Measurements from ENCODE around the gene FBN1.

The FBN1 gene

GRCh38 chr15:48652510-48653076 lies 7.1 kb upstream of the FBN1 start:
- no peak for DNase-seq (ENCODE audit: low spot score)

GRCh38 chr15:48650931-48651330 lies 5.4 kb upstream of the FBN1 start:
- DNase-seq (ENCODE audit: low spot score) = no peak

GRCh38 chr15:48647962-48648361 lies 2.5 kb upstream of the FBN1 start:
- no peak for DNase-seq (ENCODE audit: low spot score)

- no peak for DNase-seq (ENCODE audit: low spot score)
Observed at GRCh38 chr15:48646331-48646730, 822 bp upstream of the FBN1 start.

- peak; percentile 82 for DNase-seq (ENCODE audit: low spot score)
Observed at GRCh38 chr15:48644827-48645557, 517 bp downstream of the FBN1 start.

GRCh38 chr15:48644467-48644826 lies 1.1 kb downstream of the FBN1 start:
- no peak for DNase-seq (ENCODE audit: low spot score)

- DNase-seq (ENCODE audit: low spot score) = no peak
Observed at GRCh38 chr15:48643776-48644466, 1.6 kb downstream of the FBN1 start.

GRCh38 chr15:48643206-48643605 lies 2.3 kb downstream of the FBN1 start:
- DNase-seq (ENCODE audit: low spot score) = no peak

- DNase-seq (ENCODE audit: low spot score) = no peak
Observed at GRCh38 chr15:48642795-48643194, 2.7 kb downstream of the FBN1 start.

- DNase-seq (ENCODE audit: low spot score) = peak; percentile 55
Observed at GRCh38 chr15:48641416-48641815, 4.1 kb downstream of the FBN1 start.

GRCh38 chr15:48638963-48639362 lies 6.5 kb downstream of the FBN1 start:
- DNase-seq (ENCODE audit: low spot score) = no peak

GRCh38 chr15:48637639-48638038 lies 7.9 kb downstream of the FBN1 start:
- DNase-seq (ENCODE audit: low spot score) = no peak

GRCh38 chr15:48636511-48636910 lies 9.0 kb downstream of the FBN1 start:
- no peak for DNase-seq (ENCODE audit: low spot score)

- DNase-seq (ENCODE audit: low spot score) = no peak
Observed at GRCh38 chr15:48634893-48635292, 10.6 kb downstream of the FBN1 start.

- DNase-seq (ENCODE audit: low spot score) = no peak
Observed at GRCh38 chr15:48634096-48634495, 11.4 kb downstream of the FBN1 start.

GRCh38 chr15:48632651-48633050 lies 12.9 kb downstream of the FBN1 start:
- no peak for DNase-seq (ENCODE audit: low spot score)

GRCh38 chr15:48631176-48631770 lies 14.2 kb downstream of the FBN1 start:
- DNase-seq (ENCODE audit: low spot score) = no peak

GRCh38 chr15:48630245-48630644 lies 15.3 kb downstream of the FBN1 start:
- DNase-seq (ENCODE audit: low spot score) = no peak

- no peak for DNase-seq (ENCODE audit: low spot score)
Observed at GRCh38 chr15:48628832-48629231, 16.7 kb downstream of the FBN1 start.

- DNase-seq (ENCODE audit: low spot score) = no peak
Observed at GRCh38 chr15:48627260-48627940, 18.1 kb downstream of the FBN1 start.

- no peak for DNase-seq (ENCODE audit: low spot score)
Observed at GRCh38 chr15:48625126-48625525, 20.4 kb downstream of the FBN1 start.

GRCh38 chr15:48624700-48625099 lies 20.8 kb downstream of the FBN1 start:
- DNase-seq (ENCODE audit: low spot score) = no peak

Measured in putamen (tissue), 1 donor.